NCI-H146 treated with DMSO at 0.1 percent for 48 hours (cell line): ENCODE results near the gene CRYAA.
"Not testable (repeated sequence)": the region's sequence is repeated elsewhere in the genome, so short reads cannot be mapped to it uniquely, and the experiment has no call there.

Experiments
- DNase-seq: peaks from one replicate; lab custom pipeline; 2025; ENCODE audit not compliant: unreplicated experiment; lab: John Stamatoyannopoulos, UW

CRYAA gene, protein sequence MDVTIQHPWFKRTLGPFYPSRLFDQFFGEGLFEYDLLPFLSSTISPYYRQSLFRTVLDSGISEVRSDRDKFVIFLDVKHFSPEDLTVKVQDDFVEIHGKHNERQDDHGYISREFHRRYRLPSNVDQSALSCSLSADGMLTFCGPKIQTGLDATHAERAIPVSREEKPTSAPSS

DNA sequence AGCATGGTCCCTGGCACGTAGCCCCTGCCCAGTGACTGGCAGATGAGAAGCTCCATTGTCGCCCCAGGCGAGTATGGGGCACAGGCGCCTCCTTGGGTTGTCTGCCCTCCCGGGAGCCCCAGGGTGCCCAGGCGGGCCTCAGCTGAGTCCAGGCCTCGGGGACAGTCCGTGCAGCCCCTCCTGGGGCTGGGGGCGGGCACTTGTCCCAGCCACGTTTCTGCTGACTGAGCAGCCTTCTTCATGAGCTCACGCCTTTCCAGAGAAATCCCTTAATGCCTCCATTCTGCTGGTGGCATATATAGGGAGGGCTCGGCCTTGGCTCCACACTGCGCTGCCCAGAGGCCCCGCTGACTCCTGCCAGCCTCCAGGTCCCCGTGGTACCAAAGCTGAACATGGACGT, at the start of gene CRYAA:
Gene CRYAA, plus strand, starts transcription at position 301 of the 400 bp plus-strand sequence. Its CDS starts 92 bp downstream, at position 393.
- not testable (repeated sequence) for DNase-seq

DNA sequence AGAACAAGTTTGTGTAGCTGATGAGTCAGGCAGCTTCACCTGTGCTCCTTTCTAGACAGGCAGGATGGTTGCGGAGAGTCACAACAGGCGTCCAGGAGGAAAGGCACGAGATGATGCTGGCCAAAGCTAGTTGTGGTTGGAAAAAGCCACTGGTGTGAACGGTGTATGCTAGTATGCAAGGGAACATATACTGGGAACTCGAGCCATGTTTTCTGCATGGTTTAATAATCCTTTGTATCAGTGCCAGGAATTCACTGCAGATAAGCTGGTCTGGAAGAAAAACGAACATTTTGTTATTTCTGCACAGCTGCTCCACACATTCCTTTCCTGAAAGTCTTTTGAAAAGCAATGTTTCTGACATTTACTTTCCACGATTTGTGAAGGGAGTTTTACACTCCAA, 38.7 kb upstream of the CRYAA start:
- not testable (repeated sequence) for DNase-seq

GRCh38 chr21:43134520-43134919, 34.3 kb upstream of the CRYAA start:
- DNase-seq, result not testable (repeated sequence)

DNA sequence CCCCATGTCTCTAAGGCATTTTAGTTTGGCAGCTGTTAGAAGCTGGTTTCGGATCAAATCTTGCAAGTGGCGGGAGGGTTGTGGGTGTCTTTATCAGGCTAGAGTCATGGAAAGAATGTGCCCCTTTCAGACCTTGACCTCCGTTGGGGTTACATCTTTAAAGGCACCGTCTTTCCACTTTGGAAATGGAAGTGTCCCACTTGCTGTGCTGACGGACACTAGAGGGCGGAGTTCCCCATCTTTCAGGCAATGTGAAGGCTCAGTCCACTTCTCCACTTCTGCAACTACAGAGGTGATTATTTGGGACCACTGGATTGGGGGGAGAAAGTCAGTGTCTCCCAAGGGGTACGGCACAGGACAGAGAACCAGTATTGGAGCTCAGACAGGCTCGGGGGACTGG, 29.9 kb upstream of the CRYAA start:
- not testable (repeated sequence) for DNase-seq

- DNase-seq, result not testable (repeated sequence)
Observed at GRCh38 chr21:43141407-43141806, 27.4 kb upstream of the CRYAA start.

- DNase-seq, result not testable (repeated sequence)
Observed at GRCh38 chr21:43146637-43147036, 22.2 kb upstream of the CRYAA start.

DNA sequence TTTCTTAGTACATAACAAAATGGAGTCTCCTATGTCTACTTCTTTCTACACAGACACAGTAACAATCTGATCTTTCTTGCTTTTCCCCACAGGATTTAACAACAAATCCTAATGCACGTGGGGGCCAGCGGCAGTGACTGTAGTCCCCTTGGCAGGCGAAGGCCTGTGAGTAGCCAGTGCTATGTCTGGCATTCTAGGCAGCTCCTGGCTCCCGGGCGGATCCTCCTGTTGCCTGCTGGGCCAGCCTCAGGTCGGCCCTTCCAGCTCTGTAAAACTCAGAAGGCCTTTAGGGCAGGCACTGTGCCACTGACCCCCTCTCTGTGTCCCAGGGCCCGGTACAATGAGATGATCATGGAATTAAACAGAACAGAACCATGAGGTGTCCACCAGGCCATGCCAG, 20.8 kb upstream of the CRYAA start:
- DNase-seq, result not testable (repeated sequence)

DNA sequence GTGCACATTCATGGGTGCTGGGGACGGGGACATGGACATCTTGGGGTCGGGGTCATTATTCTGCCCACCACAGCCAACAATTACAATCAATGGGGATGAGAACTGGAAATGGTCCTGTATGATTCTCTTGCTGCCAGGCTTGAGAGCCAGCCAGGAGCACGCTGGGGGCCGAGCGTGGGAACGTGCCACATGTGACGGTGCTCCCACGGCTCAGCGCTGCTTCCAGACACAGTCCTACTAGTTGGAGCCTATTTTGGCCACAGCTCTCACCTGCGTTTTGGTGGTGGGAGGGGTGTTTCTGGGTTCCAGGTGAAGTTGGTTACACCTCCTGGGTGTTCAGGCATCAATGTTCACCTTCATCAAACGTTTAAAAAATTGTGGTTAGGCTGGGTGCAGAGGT, 19.5 kb upstream of the CRYAA start:
- not testable (repeated sequence) for DNase-seq

- DNase-seq, result not testable (repeated sequence)
Observed at GRCh38 chr21:43153601-43154000, 15.2 kb upstream of the CRYAA start.

DNA sequence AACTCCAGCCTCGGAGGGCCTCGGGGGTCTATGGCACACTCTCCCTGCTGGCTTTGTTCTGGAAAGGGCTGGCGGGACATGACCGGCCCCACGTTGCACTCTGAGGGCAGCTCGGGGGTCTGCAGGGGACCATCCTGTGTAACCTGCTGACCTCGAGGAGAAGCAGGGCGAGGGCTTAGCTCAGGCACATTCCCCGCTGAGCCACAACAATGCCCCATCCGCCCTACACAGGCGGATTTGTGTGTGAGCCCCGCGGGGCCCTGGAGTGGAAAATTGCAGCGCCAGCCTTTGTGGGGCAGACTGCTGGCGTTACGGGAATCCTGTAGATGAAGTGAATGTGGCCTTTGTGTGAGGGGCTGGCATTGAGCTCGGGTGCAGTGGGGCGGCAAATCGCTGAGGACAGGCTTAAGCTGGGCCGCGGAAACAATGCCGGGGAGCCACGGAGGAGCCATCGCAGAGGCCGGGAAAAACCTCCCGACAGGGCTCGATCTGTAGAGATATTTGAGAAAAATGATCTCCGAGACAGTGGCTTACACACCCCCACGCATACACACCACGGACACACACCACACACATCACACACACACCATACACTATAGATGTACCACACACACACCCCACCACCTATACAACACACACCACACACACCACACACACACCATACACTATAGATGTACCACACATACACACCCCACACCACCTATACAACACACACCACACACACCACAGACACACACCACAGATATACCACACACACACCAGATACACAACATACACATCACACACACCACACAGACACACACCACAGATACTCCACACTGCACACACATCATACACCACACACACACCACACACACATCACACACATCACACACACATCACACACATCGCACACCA, 9.3 kb upstream of the CRYAA start:
- not testable (repeated sequence) for DNase-seq

- DNase-seq, result not testable (repeated sequence)
Observed at GRCh38 chr21:43161826-43162707, 6.7 kb upstream of the CRYAA start.

- DNase-seq, result not testable (repeated sequence)
Observed at GRCh38 chr21:43162708-43163205, 6.1 kb upstream of the CRYAA start.

GRCh38 chr21:43164823-43165222, 4.0 kb upstream of the CRYAA start:
- DNase-seq, result not testable (repeated sequence)

DNA sequence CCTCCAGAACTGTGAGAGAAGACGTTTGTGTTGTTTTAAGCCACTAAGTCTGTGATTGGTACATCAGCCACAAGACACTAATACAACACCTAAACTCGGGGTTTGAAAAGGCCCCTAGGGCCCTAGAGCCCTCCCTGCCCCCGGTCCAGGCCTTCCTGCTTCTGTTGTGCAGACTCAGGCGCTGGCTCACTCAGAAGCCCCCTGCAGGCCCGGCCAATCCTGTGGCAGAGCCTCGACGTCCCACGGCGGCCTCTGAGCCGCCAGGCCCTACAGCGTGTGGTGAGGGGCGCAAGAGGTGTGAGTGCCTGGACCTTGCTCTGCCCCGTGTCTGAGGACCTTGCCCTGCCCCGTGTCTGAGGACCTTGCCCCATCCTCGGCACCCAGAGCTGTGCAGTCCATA, 3.1 kb upstream of the CRYAA start:
- not testable (repeated sequence) for DNase-seq

DNA sequence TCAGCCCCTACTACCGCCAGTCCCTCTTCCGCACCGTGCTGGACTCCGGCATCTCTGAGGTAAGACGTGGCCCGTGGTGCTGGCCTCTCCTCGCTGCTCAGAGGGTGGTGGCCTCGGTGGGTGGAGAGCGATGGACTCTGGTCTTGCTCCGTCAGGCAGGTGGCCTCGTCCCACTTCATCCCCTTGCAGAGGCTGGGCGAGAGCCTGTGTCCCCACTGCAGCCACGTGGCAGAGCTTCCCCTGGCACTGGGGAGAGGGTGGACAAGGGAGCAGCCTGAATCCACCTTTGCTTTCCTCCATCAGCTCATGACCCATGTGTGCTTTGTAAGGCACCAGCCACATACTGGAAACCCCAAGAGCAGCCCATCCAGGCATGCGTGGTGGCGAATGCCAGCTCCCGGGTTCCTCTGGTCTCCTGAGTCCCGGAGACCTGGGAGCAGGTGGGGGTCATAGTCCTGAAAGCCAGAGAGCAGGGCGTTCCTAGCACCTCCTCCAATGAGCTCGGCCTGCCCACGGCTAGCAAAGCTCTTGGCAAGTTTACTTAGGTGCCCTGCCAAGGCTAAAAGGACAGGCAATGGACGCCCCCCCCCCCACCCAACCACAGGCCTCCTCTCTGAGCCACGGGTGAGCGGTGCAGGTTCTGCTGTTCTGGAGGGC, 550 bp downstream of the CRYAA start:
- DNase-seq, result not testable (repeated sequence)

DNA sequence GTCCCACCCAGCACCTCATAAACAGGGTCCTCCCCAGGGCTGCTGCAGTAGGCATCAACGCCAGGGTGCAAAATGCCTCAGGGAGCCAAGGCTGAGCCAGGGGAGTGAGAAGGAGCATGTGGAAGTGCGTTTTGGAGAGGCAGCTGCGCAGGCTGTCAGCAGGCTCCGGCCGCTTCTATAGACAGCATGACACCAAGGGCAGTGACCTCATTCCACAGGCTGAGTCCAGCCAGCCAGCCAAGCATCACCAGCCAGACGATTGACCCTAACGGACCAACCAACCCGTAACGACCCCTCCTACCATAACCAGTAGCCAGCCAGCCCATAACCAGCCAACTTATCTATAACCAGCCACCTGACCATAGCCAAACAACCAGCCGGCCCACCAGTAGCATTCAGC, 1.1 kb downstream of the CRYAA start:
- DNase-seq, result not testable (repeated sequence)

- not testable (repeated sequence) for DNase-seq
Observed at GRCh38 chr21:43172812-43173211, 4.0 kb downstream of the CRYAA start.

- DNase-seq, result not testable (repeated sequence)
Observed at GRCh38 chr21:43173438-43173837, 4.6 kb downstream of the CRYAA start.

DNA sequence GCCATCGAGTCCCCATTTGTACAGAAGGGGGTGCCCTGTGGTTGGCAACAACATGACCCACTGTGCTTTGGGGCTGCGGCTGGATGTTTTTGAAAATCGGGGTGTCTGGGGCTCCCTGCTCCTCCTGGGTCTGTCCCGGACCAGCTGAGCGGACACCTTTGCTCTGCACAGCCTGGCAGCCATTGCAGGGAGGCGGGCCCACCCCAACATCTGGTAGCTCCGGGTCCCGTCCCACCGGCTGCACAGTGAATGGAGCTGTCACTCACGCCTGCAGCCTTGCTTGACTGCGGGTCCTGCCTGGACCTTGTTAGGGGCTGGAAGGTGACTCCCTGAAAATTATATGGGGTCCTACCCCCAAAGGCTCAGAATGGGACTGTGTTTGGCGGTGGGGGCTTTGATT, 5.1 kb downstream of the CRYAA start:
- DNase-seq, result not testable (repeated sequence)

DNA sequence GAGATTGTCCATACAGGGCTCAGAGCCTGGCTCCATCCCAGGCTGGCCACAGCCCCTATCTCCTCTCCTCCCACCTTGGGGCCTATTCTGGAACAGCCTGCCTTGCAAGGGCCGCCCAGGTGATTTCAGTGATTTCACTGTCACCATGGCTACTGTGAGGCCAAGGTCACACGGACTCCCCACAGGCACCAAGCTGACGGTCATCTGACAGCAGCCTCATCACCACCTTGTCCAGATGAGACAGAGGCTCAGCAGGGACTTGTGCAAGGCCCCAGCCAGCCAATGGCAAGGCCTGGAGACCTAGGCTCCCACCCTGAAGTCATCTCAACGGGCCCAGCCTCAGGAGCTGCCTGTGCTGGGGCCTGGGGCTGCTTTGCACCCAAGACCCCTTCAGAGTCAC, 6.2 kb downstream of the CRYAA start:
- DNase-seq, result not testable (repeated sequence)
